ENCODE results near the gene FBXO31.
A peak's percentile ranks its signal among the peaks of the same experiment; 100 is the strongest.

FBXO31 gene

DNA sequence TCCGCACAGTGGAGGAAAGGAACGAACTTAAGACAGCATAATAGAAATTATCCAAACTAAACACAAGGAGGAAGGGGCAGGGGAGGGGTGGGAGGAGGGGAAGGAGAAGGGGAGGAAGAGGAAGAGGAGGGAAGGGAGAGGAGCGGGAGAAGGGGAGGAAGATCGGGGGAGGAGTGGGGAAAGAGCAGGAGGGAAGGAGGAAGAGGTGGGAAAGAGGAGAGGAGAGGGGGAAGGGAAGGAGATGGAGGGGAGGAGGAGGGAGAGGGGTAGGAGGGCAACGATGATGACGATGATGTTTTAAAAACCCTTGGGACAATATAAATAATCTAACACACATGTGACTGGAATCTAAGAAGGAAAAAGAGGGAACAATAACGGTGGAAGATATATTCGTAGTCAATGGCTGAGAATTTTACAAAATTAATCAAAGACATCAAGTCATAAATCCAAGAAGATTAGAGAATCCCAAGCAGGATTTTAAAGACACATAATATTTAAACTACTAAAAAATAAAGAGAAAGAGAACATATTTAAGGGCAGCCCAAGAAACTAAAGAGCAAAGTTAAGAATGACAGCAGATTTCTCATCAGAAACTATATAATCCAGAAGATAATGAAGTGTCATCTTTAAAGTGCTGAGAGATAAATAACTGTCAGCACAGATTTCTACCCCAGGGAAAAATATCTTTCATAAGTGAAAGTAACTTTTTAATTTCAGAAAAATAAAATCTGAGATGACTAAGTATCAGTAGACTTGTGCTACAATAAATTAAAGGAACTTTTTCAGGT, 96.5 kb downstream of the FBXO31 start:
- TF ChIP-seq, protein P1, sequence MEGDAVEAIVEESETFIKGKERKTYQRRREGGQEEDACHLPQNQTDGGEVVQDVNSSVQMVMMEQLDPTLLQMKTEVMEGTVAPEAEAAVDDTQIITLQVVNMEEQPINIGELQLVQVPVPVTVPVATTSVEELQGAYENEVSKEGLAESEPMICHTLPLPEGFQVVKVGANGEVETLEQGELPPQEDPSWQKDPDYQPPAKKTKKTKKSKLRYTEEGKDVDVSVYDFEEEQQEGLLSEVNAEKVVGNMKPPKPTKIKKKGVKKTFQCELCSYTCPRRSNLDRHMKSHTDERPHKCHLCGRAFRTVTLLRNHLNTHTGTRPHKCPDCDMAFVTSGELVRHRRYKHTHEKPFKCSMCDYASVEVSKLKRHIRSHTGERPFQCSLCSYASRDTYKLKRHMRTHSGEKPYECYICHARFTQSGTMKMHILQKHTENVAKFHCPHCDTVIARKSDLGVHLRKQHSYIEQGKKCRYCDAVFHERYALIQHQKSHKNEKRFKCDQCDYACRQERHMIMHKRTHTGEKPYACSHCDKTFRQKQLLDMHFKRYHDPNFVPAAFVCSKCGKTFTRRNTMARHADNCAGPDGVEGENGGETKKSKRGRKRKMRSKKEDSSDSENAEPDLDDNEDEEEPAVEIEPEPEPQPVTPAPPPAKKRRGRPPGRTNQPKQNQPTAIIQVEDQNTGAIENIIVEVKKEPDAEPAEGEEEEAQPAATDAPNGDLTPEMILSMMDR (conservative IDR thresholded peaks at IDR 0.05; ENCODE audit: low read depth, low read length) = no peak
- DNase-seq (ENCODE audit: low read depth) = no peak
- no peak overlapping the region for H3K4me3 ChIP-seq (ENCODE audit: low read depth, low read length)

DNA sequence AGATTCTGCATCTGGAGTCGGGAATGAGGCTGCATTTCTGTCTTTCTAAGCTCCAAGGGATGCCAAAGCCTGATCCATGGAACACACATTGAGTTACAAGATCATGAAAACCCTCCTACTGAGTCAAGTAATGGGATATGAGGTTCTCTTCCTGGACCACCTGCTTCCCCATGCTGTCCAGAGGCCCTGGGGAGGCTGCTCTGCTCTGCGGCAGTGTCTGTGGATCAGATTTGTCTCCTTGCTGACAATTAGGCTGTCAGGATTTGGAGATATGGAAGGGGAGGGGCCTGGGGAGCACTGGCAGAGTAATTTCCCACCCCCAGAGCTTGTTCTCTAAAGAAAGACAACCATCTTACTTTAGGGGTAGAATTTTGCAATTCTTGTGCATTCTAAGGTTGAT, 99.4 kb downstream of the FBXO31 start:
- DNase-seq (ENCODE audit: low read depth) = no peak
- H3K4me3 ChIP-seq (ENCODE audit: low read depth, low read length) = no peak overlapping the region
- TF ChIP-seq, protein P1 (conservative IDR thresholded peaks at IDR 0.05; ENCODE audit: low read depth, low read length) = no peak

DNA sequence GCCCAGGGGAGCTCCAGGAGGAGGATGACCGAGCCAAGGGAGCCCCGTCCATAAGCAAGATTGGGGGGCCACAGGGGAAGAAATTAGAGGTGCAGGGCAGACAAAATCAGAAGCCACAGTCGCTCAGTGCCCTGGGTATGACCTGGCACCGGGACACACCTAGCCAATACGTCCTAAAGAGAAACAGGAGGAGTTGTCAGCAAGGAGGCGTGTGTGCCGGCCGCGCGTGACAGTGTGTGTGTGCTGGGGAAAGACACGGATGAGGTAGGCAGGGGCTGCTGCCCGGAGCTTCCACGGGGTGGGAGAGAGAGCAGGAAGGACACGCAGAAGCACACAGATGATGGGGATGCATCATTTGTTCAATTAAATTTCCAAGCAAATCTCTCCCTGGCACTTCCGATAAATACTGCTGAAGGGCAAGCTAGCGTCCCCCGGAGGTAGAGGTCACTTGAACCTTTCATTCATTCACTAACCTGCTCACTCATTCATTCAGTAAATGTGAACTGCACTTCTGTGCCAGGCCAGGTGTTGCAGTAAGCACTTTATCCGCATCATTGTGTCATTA, 104.4 kb downstream of the FBXO31 start:
- DNase-seq (ENCODE audit: low read depth) = no peak
- TF ChIP-seq, protein P1 (conservative IDR thresholded peaks at IDR 0.05; ENCODE audit: low read depth, low read length) = no peak
- H3K4me3 ChIP-seq (ENCODE audit: low read depth, low read length) = no peak overlapping the region

DNA sequence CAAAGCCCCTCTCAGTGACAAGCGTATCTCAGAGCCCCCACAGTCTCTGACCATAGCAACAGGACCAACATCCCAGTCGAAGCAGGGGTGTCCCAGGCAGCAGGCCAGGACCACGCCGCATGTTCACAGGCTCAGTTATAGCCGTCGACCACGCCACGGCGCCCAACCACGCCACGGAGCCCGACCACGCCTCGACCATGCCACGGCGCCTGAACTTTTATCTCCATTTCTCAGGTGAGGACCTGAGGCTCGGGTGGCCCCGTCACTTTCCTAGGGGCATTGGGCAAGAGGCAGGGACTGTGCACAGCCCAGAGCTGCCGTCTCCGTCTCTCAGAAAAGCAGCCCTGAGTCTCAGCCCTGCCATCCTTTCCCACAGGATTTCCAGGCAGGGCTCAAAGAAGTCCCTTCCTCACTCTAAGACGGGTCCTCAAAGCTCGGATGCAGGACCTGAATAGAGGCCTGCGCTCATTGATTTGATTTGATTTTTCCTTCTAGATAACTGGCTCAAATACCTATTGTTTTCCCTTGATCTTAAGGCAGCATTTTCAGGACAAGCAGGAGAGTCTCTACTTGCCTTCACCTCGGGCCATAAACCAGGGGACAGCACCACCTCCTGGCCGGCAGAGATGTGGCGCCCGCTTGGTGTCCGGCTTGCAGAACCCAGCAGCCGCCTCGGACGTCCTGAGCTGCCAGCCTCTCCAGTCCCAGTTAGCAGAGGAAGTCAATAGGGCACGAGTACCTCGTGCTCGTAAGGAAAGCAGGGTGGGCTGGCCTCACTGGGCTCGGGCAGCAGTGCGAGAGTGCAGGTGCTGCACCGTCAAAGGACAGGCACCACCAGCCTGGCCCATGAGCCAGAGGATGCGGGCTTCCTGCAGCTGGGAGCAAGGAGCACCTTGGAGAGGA, 105.1 kb downstream of the FBXO31 start:
- TF ChIP-seq, protein P1 (conservative IDR thresholded peaks at IDR 0.05; ENCODE audit: low read depth, low read length) = peak; percentile 98
- peak; percentile 92 for DNase-seq (ENCODE audit: low read depth)
- H3K4me3 ChIP-seq (ENCODE audit: low read depth, low read length) = no peak overlapping the region

Data from choroid plexus epithelial cell (primary cell).